HFFc6 (cell line): ENCODE results near the gene RPL29. TPM values are rescaled to one million over a fixed set of nuclear protein-coding genes. Genes with fewer than 3 reads are reported as not detected.

Experiments
- DNase-seq: peaks from one replicate; pipeline ENCODE4 v3.0.0-alpha.2; 2018
- H3K27ac Mint-ChIP-seq: 2 replicates; pipeline ENCODE4 v1.8.0; 2020; ENCODE audit warnings: mild to moderate bottlenecking, mixed read lengths
- H3K27me3 Mint-ChIP-seq: 2 replicates; pipeline ENCODE4 v1.8.0; 2021; ENCODE audit warnings: mild to moderate bottlenecking, moderate library complexity, mixed read lengths; ENCODE audit not compliant: insufficient read depth
- H3K36me3 Mint-ChIP-seq: 2 replicates; pipeline ENCODE4 v1.8.0; 2021; ENCODE audit warnings: low read depth, mixed read lengths
- H3K4me1 Mint-ChIP-seq: 2 replicates; pipeline ENCODE4 v1.8.0; 2020; ENCODE audit warnings: low read depth, mixed read lengths
- H3K4me3 Mint-ChIP-seq: 2 replicates; pipeline ENCODE4 v1.8.0; 2020; ENCODE audit warnings: mild to moderate bottlenecking, moderate library complexity, mixed read lengths
- H3K9me3 Mint-ChIP-seq: 2 replicates; pipeline ENCODE4 v1.8.0; 2020; ENCODE audit warnings: mild to moderate bottlenecking, mixed read lengths
- CTCF ChIP-seq: fragments of 200-600 bp; sonication (generic); IDR thresholded peaks from 2 replicates; pipeline ENCODE4 v1.5.0; 2021; ENCODE audit warnings: antibody characterized with exemption, mild to moderate bottlenecking
- total RNA-seq, 6 experiments: library from RNA; stranded (reverse); fragmentation: NEBNext Ultra II Directional; extraction: Animal tissue kit (Norgen Biotek cat#: 25700); gene quantifications; 2 replicates in 1 of 6; 3 replicates in 5 of 6; pipeline ENCODE4 v1.2.3, GENCODE V29; 2021

Gene RPL29
- total RNA-seq, 6 experiments from 2014 or later = 1,011 to 1,270 (median 1,111) TPM

GRCh38 chr3:51954713-51955112, 41.0 kb downstream of the RPL29 start:
- H3K27me3 Mint-ChIP-seq = no peaks in the 10 kb centered on the region; the same call in none of the 2 replicates
- DNase-seq = no peak
- peaks cover 20% of the 10 kb centered on the region for H3K4me1 Mint-ChIP-seq
- peaks cover 5% of the 10 kb centered on the region; the same call in 1 of the 2 replicates for H3K36me3 Mint-ChIP-seq
- no peaks in the 10 kb centered on the region for H3K9me3 Mint-ChIP-seq
- no peak for TF ChIP-seq CTCF
- no peak overlapping the region for H3K27ac Mint-ChIP-seq
- H3K4me3 Mint-ChIP-seq = no peak overlapping the region

GRCh38 chr3:51954105-51954504, 41.6 kb downstream of the RPL29 start:
- DNase-seq = no peak
- Mint-ChIP-seq H3K27me3 (no peaks in the 10 kb centered on the region; the same call in none of the 2 replicates), H3K4me3 (no peak overlapping the region), H3K36me3 (peaks cover 5% of the 10 kb centered on the region; the same call in 1 of the 2 replicates), H3K4me1 (peaks cover 20% of the 10 kb centered on the region), H3K27ac (peak overlapping the region; percentile 53; the same call in 1 of the 2 replicates), H3K9me3 (no peaks in the 10 kb centered on the region)
- TF ChIP-seq CTCF = no peak

GRCh38 chr3:51953445-51953844, 42.2 kb downstream of the RPL29 start:
- peak overlapping the region; percentile 53 for H3K27ac Mint-ChIP-seq
- no peaks in the 10 kb centered on the region; the same call in none of the 2 replicates for H3K27me3 Mint-ChIP-seq
- peaks cover 20% of the 10 kb centered on the region for H3K4me1 Mint-ChIP-seq
- DNase-seq = peak; percentile 71
- H3K4me3 Mint-ChIP-seq = no peak overlapping the region
- peaks cover 4% of the 10 kb centered on the region; the same call in 1 of the 2 replicates for H3K36me3 Mint-ChIP-seq
- no peaks in the 10 kb centered on the region for H3K9me3 Mint-ChIP-seq
- TF ChIP-seq CTCF = no peak

GRCh38 chr3:51950899-51951298, 44.8 kb downstream of the RPL29 start:
- no peaks in the 10 kb centered on the region for H3K9me3 Mint-ChIP-seq
- H3K4me3 Mint-ChIP-seq = no peak overlapping the region
- H3K4me1 Mint-ChIP-seq = peaks cover 20% of the 10 kb centered on the region
- no peaks in the 10 kb centered on the region; the same call in none of the 2 replicates for H3K27me3 Mint-ChIP-seq
- H3K27ac Mint-ChIP-seq = no peak overlapping the region
- no peak for TF ChIP-seq CTCF
- DNase-seq = no peak
- H3K36me3 Mint-ChIP-seq = no peaks in the 10 kb centered on the region

- peaks cover 18% of the 10 kb centered on the region for H3K4me1 Mint-ChIP-seq
- H3K36me3 Mint-ChIP-seq = no peaks in the 10 kb centered on the region
- no peaks in the 10 kb centered on the region; the same call in none of the 2 replicates for H3K27me3 Mint-ChIP-seq
- H3K27ac Mint-ChIP-seq = no peak overlapping the region
- no peak for TF ChIP-seq CTCF
- no peaks in the 10 kb centered on the region for H3K9me3 Mint-ChIP-seq
- no peak for DNase-seq
- no peak overlapping the region for H3K4me3 Mint-ChIP-seq
Observed at GRCh38 chr3:51949121-51949520, 46.6 kb downstream of the RPL29 start.
